A549 (cell line): ENCODE measurements around the gene PRPS1L1. TPM values are rescaled to one million over a fixed set of nuclear protein-coding genes. Genes with fewer than 3 reads are reported as not detected.

Source experiments
- ATAC-seq, 2 experiments: fragments of 200-7000 bp in 1 of 2; fragments of >200 bp in 1 of 2; cut with Nextera tagmentation in 1 of 2; cut with Tn5 transposase in 1 of 2; 3 replicates each; pipeline versions ENCODE4 v1.8.0 to v1.9.1; 2018 to 2020; ENCODE audit warnings: mild to moderate bottlenecking in 1 of 2, moderate library complexity in 1 of 2
- CTCF ChIA-PET: fragments of 300-600 bp; sonication (Branson Sonifier 250); formaldehyde crosslinking; extraction: SDS; loops from one replicate; lab custom pipeline; 2021; ENCODE audit warnings: antibody characterized with exemption, inconsistent platforms; lab: Yijun Ruan, JAX
- POLR2A ChIA-PET: fragments of 350-600 bp; formaldehyde crosslinking; extraction: SDS; loops from one replicate; lab custom pipeline; 2021; ENCODE audit warnings: antibody characterized with exemption, inconsistent platforms; lab: Yijun Ruan, JAX
- DNase-seq, 2 experiments: peaks; one replicate each; pipeline versions ENCODE4 v3.0.0 to v3.0.0-alpha.2; 2011 to 2016; ENCODE audit warnings: low read depth in 1 of 2, low spot score in 1 of 2
- FAIRE-seq: peaks from 2 replicates; lab custom pipeline; 2011; peaks lifted over from hg19 to GRCh38; lab: Jason Lieb, UNC
- H3K27ac ChIP-seq, 2 experiments: fragments of >200 bp; sonication (Bioruptor Twin); formaldehyde crosslinking; 3 replicates each; pipeline ENCODE4 v1.5.1; 2016 to 2017
- H3K4me1 ChIP-seq: fragments of >200 bp; sonication (Bioruptor Twin); formaldehyde crosslinking; 3 replicates; pipeline ENCODE4 v1.6.1; 2016
- H3K4me2 ChIP-seq: fragments of >200 bp; sonication (Bioruptor Twin); formaldehyde crosslinking; 3 replicates; pipeline ENCODE4 v1.6.1; 2016
- H3K4me3 ChIP-seq: fragments of >200 bp; sonication (Bioruptor Twin); formaldehyde crosslinking; 3 replicates; pipeline ENCODE4 v1.5.1; 2016
- H3K9me3 ChIP-seq: fragments of >200 bp; sonication (Bioruptor Twin); formaldehyde crosslinking; 3 replicates; pipeline ENCODE4 v1.6.1; 2016
- CHD4 ChIP-seq: fragments of 200-600 bp; sonication (generic); IDR thresholded peaks from 2 replicates; pipeline ENCODE4 v1.6.1; 2016; ENCODE audit warnings: antibody characterized with exemption, mild to moderate bottlenecking, borderline replicate concordance
- EP300 ChIP-seq, 2 experiments: fragments of >200 bp; sonication (Bioruptor Twin); formaldehyde crosslinking; IDR thresholded peaks; 2 replicates in 1 of 2; 3 replicates in 1 of 2; pipeline ENCODE4 v1.6.1; 2016 to 2017
- ESRRA ChIP-seq: fragments of 150-350 bp; IDR thresholded peaks from 2 replicates; pipeline ENCODE4 v1.6.1; 2014; ENCODE audit warnings: mild to moderate bottlenecking, low read length, borderline replicate concordance
- FOSB ChIP-seq: fragments of 250-450 bp; sonication (Bioruptor Pico); IDR thresholded peaks from 2 replicates; pipeline ENCODE4 v1.5.0; 2020; ENCODE audit warnings: mild to moderate bottlenecking, moderate library complexity
- GATA3 ChIP-seq: IDR thresholded peaks from 2 replicates; pipeline ENCODE4 v1.6.1; 2012; ENCODE audit warnings: borderline replicate concordance
- HOXA7 ChIP-seq: fragments of 250-450 bp; sonication (Bioruptor Pico); IDR thresholded peaks from 2 replicates; pipeline ENCODE4 v1.5.0; 2020; ENCODE audit warnings: mild to moderate bottlenecking, moderate library complexity
- HOXB13 ChIP-seq: fragments of 250-450 bp; sonication (Bioruptor Pico); IDR thresholded peaks from 2 replicates; pipeline ENCODE4 v1.5.0; 2020; ENCODE audit warnings: low read depth, mild to moderate bottlenecking, moderate library complexity
- MAFK ChIP-seq: fragments of 450-650 bp; IDR thresholded peaks from 2 replicates; pipeline ENCODE4 v1.6.1; 2014; ENCODE audit not compliant: partially characterized antibody
- MAZ ChIP-seq: fragments of 150-350 bp; IDR thresholded peaks from 2 replicates; pipeline ENCODE4 v1.6.1; 2014; ENCODE audit warnings: antibody characterized with exemption, low read depth, low read length, borderline replicate concordance
- NFE2L2 ChIP-seq: fragments of 150-350 bp; conservative IDR thresholded peaks from 2 replicates; pipeline ENCODE4 v1.6.1; 2014; ENCODE audit warnings: low read length
- NPAS2 ChIP-seq: fragments of 250-450 bp; sonication (Bioruptor Pico); IDR thresholded peaks from 2 replicates; pipeline ENCODE4 v1.8.0; 2022; ENCODE audit warnings: mild to moderate bottlenecking, moderate library complexity, borderline replicate concordance
- NR3C1 ChIP-seq: fragments of >200 bp; sonication (Bioruptor Twin); formaldehyde crosslinking; IDR thresholded peaks from 3 replicates; pipeline ENCODE4 v1.6.1; 2017
- POLR2AphosphoS2 ChIP-seq: conservative IDR thresholded peaks from 2 replicates; pipeline ENCODE4 v1.6.1; 2012; ENCODE audit warnings: low read length, improper control_type of control experiment, inconsistent platforms
- RCOR1 ChIP-seq: fragments of 150-350 bp; IDR thresholded peaks from 2 replicates; pipeline ENCODE4 v1.6.1; 2014; ENCODE audit warnings: antibody characterized with exemption, low read length, low read depth
- RNF2 ChIP-seq: fragments of 200-600 bp; sonication (generic); IDR thresholded peaks from 2 replicates; pipeline ENCODE4 v1.6.1; 2016; ENCODE audit warnings: low read depth, mild to moderate bottlenecking, antibody characterized with exemption, moderate library complexity, borderline replicate concordance
- SMC3 ChIP-seq: fragments of >200 bp; sonication (Bioruptor Twin); formaldehyde crosslinking; IDR thresholded peaks from 3 replicates; pipeline ENCODE4 v1.6.1; 2018; ENCODE audit warnings: inconsistent platforms
- SREBF2 ChIP-seq: fragments of 450-650 bp; IDR thresholded peaks from 2 replicates; pipeline ENCODE4 v1.6.1; 2014; ENCODE audit warnings: mild to moderate bottlenecking, moderate library complexity
- TFCP2L1 ChIP-seq: fragments of 250-450 bp; sonication (Bioruptor Pico); IDR thresholded peaks from 2 replicates; pipeline ENCODE4 v1.5.0; 2021; ENCODE audit warnings: mild to moderate bottlenecking
- TP53 ChIP-seq: fragments of 250-450 bp; sonication (Bioruptor Pico); IDR thresholded peaks from 2 replicates; pipeline ENCODE4 v1.5.0; 2021; ENCODE audit warnings: mild to moderate bottlenecking, moderate library complexity
- ZC3H11A ChIP-seq: fragments of 450-650 bp; IDR thresholded peaks from 2 replicates; pipeline ENCODE4 v1.6.1; 2014; ENCODE audit warnings: antibody characterized with exemption, mild to moderate bottlenecking
- ZNF302 ChIP-seq: fragments of 250-450 bp; sonication (Bioruptor Pico); IDR thresholded peaks from 2 replicates; pipeline ENCODE4 v1.9.0; 2021; ENCODE audit warnings: inconsistent platforms, mild to moderate bottlenecking, moderate library complexity
- WGBS: methylation state at CpG from one replicate; pipeline ENCODE4 v1.1.6; 2017; ENCODE audit errors: missing lambda C conversion rate; 5-methylcytosine and 5-hydroxymethylcytosine counted together
- polyA plus RNA-seq, 4 experiments: library from polyadenylated mRNA; depleted of rRNA in 3 of 4; stranded (reverse); fragments of >200 nt; fragmentation: RNase III in 1 of 4; extraction: RNeasy Plus Mini Kit Qiagen cat#74134 plus additional on column Dnase treatment in 1 of 4; gene quantifications; 2 replicates in 3 of 4; 3 replicates in 1 of 4; pipeline ENCODE4 v1.2.3, GENCODE V29; 2011 to 2017
- TF ChIP-seq, protein P1 (sequence below): IDR thresholded peaks from 2 replicates; pipeline ENCODE4 v1.6.1; 2012
- TF ChIP-seq, protein P2 (sequence below): IDR thresholded peaks from 2 replicates; pipeline ENCODE4 v1.6.1; 2012; ENCODE audit warnings: low read depth, borderline replicate concordance
- TF ChIP-seq, protein P3 (sequence below): fragments of 250-450 bp; sonication (Bioruptor Pico); IDR thresholded peaks from 2 replicates; pipeline ENCODE4 v1.5.0; 2020; ENCODE audit warnings: low read depth, mild to moderate bottlenecking, moderate library complexity
- TF ChIP-seq, protein P4 (sequence below): fragments of 150-350 bp; IDR thresholded peaks from 2 replicates; pipeline ENCODE4 v1.6.1; 2014; ENCODE audit warnings: low read depth, mild to moderate bottlenecking, low read length

The PRPS1L1 gene
- polyA plus RNA-seq, 2 of the 4 experiments (the other 2 are of a cell fraction): not detected

DNA sequence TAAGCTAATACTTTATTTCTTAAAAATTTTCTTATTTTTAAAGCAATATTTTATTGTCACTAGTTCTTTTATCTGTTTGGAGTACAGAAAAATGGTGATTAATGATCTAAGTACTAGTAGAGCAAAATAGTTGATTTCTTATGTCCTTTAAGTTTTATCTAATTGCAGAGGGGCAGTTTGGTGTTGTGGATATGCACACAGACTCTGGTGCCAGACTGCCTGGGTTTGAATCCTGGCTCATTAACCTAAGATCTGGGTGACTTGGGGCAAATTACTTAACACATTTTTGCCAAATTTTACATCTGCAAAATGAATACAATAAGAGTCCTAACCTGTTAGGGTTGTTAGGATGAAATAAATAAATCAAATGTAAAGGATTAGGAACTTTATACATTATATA lies 10.7 kb upstream of the PRPS1L1 start:
- ATAC-seq: no peak
- Histone ChIP-seq H3K27ac (no peak overlapping the region), H3K4me1 (no peaks in the 10 kb centered on the region)
- POLR2A ChIA-PET: no interaction called here
- TF ChIP-seq TP53 (CRISPR knock-in tag) (no peak), RCOR1 (no peak)
- TF ChIP-seq, all 56 proteins: peak for 0
- FAIRE-seq (no peak), DNase-seq (no peak)
- no peak overlapping the region for H3K4me3 ChIP-seq
- CTCF ChIA-PET: no interaction called here
- H3K4me2 ChIP-seq: no peak overlapping the region
- no peaks in the 10 kb centered on the region for H3K9me3 ChIP-seq

DNA sequence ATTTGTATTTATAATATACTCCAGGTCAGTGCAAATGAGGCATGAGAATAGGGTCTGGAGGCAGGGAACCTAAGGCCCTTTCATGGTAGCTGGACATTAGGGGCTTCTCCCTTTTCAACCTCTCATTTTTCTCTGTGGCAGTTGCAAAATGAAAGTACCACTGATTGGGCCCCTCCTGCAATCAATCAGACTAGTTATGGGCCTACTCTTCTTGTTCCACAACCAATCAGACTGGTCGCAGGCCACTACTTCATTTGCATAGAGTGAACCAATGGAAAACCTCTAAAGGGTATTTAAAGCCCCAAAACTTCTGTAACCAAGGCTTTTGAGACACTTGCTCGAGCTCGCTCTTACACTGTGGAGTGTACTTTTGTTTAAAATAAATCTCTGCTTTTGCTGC lies 10.0 kb upstream of the PRPS1L1 start:
- H3K4me2 ChIP-seq: no peak overlapping the region
- no peak overlapping the region for H3K27ac ChIP-seq
- H3K4me3 ChIP-seq: no peak overlapping the region
- H3K9me3 ChIP-seq: no peaks in the 10 kb centered on the region
- TF ChIP-seq TFCP2L1 (CRISPR knock-in tag) (no peak), GATA3 (no peak), SREBF2 (no peak), RCOR1 (no peak), MAFK (no peak), NPAS2 (CRISPR knock-in tag) (no peak), NR3C1 (no peak), EP300 (IDR thresholded peaks at IDR 0.05) (no peak), ZC3H11A (no peak)
- TF ChIP-seq, protein P1, sequence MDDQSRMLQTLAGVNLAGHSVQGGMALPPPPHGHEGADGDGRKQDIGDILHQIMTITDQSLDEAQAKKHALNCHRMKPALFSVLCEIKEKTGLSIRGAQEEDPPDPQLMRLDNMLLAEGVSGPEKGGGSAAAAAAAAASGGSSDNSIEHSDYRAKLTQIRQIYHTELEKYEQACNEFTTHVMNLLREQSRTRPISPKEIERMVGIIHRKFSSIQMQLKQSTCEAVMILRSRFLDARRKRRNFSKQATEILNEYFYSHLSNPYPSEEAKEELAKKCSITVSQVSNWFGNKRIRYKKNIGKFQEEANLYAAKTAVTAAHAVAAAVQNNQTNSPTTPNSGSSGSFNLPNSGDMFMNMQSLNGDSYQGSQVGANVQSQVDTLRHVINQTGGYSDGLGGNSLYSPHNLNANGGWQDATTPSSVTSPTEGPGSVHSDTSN: no peak
- TF ChIP-seq, protein P2, sequence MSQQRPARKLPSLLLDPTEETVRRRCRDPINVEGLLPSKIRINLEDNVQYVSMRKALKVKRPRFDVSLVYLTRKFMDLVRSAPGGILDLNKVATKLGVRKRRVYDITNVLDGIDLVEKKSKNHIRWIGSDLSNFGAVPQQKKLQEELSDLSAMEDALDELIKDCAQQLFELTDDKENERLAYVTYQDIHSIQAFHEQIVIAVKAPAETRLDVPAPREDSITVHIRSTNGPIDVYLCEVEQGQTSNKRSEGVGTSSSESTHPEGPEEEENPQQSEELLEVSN: no peak
- ChIA-PET CTCF (interaction anchor here (1.5 kb wide), 1 partner anchor 10 kb away, joined by 3 read pairs; no protein-coding TSS in a partner anchor), POLR2A (no interaction called here)
- ATAC-seq (no peak), DNase-seq (no peak), FAIRE-seq (no peak)
- H3K4me1 ChIP-seq: no peaks in the 10 kb centered on the region
- WGBS: 66% methylated on average over 3 of the region's 3 CpGs

DNA sequence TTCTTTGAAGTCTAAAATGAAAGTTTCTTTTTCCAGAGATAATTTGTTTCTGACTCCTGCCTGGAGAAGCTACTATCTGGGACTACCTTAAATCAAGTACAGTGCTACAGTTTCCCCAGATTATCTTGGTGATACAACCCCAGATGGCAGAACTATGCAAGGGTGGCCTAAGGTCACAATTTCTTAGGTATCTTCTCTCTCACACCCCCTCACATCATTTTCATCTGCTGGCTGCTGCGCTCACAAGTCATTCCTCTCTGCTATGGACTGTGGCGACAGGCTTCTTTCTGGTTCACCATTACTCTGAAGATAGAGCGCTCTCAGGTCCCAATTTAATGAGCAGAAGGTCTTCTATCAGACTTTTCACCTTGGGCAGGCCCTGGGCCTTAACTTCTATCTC lies 9.1 kb upstream of the PRPS1L1 start:
- 82% methylated on average over 3 of the region's 3 CpGs for WGBS
- H3K27ac ChIP-seq: no peak overlapping the region
- TF ChIP-seq RNF2 (no peak), ZNF302 (no peak), GATA3 (no peak), SMC3 (no peak)
- TF ChIP-seq, protein P3, sequence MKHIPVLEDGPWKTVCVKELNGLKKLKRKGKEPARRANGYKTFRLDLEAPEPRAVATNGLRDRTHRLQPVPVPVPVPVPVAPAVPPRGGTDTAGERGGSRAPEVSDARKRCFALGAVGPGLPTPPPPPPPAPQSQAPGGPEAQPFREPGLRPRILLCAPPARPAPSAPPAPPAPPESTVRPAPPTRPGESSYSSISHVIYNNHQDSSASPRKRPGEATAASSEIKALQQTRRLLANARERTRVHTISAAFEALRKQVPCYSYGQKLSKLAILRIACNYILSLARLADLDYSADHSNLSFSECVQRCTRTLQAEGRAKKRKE: no peak
- TF ChIP-seq, protein P4, sequence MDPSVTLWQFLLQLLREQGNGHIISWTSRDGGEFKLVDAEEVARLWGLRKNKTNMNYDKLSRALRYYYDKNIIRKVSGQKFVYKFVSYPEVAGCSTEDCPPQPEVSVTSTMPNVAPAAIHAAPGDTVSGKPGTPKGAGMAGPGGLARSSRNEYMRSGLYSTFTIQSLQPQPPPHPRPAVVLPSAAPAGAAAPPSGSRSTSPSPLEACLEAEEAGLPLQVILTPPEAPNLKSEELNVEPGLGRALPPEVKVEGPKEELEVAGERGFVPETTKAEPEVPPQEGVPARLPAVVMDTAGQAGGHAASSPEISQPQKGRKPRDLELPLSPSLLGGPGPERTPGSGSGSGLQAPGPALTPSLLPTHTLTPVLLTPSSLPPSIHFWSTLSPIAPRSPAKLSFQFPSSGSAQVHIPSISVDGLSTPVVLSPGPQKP: no peak
- H3K4me2 ChIP-seq: no peak overlapping the region
- H3K4me1 ChIP-seq: no peaks in the 10 kb centered on the region
- FAIRE-seq: no peak
- H3K9me3 ChIP-seq: no peaks in the 10 kb centered on the region
- ChIA-PET POLR2A (no interaction called here), CTCF (interaction anchor here (1.5 kb wide), 1 partner anchor 11 kb away, joined by 3 read pairs; no protein-coding TSS in a partner anchor)
- no peak for ATAC-seq
- H3K4me3 ChIP-seq: no peak overlapping the region
- DNase-seq: no peak

DNA sequence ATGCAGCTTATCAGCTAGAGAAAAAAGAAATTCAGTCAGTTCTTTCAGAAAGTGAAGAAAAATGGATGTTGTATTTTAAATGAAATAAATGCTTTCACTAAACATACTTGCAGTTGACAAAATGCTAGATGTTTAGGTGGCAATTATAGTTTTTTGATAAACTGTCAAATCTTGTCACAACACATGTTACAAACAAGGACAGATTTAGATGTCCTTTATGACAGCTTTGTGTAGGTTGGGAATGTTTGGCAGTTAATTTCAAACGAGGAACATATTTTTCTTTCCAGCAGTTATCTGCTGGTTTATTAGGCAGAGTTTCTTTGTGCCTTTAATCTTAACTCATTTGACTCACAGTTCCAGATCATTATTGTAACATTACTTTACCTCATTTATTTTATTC lies 3.1 kb upstream of the PRPS1L1 start:
- ChIA-PET POLR2A (no interaction called here), CTCF (no interaction called here)
- Histone ChIP-seq H3K27ac (no peak overlapping the region), H3K9me3 (no peaks in the 10 kb centered on the region), H3K4me1 (no peaks in the 10 kb centered on the region), H3K4me2 (no peak overlapping the region), H3K4me3 (no peak overlapping the region)
- TF ChIP-seq HOXB13: no peak
- TF ChIP-seq FOSB (CRISPR knock-in tag): no peak
- TF ChIP-seq ESRRA: no peak
- TF ChIP-seq POLR2AphosphoS2: no peak
- TF ChIP-seq NFE2L2: no peak
- TF ChIP-seq HOXA7 (CRISPR knock-in tag): no peak
- TF ChIP-seq MAZ: no peak
- no peak for TF ChIP-seq TP53 (CRISPR knock-in tag)
- TF ChIP-seq CHD4: no peak
- FAIRE-seq (peak; percentile 83), ATAC-seq (no peak), DNase-seq (no peak)
- WGBS: 6% methylated on average over 1 of the region's 1 CpG
